Measurements from ENCODE around the gene SLC12A8. TPM values are rescaled to one million over a fixed set of nuclear protein-coding genes. Genes with fewer than 3 reads are reported as not detected.

The SLC12A8 gene
- total RNA-seq, 1 donor from 2014 or later, result 2.9 TPM

- TF ChIP-seq CTCF (conservative IDR thresholded peaks at IDR 0.05), result no peak
- peaks cover 4% of the 10 kb centered on the region for H3K27me3 Mint-ChIP-seq (ENCODE audit: low read depth)
- H3K4me3 Mint-ChIP-seq, result no peak overlapping the region
- H3K27ac Mint-ChIP-seq (ENCODE audit: unreplicated experiment), result no peak overlapping the region
- H3K9me3 Mint-ChIP-seq, result no peaks in the 10 kb centered on the region
- no peaks in the 10 kb centered on the region for H3K36me3 Mint-ChIP-seq (ENCODE audit: low read depth)
- peaks cover 26% of the 10 kb centered on the region for H3K4me1 Mint-ChIP-seq
- no peak for DNase-seq (ENCODE audit: low read depth, low spot score)
Observed at GRCh38 chr3:125115640-125116039, 96.9 kb downstream of the SLC12A8 start.

- Mint-ChIP-seq H3K4me1 (peaks cover 12% of the 10 kb centered on the region), H3K4me3 (no peak overlapping the region), H3K9me3 (no peaks in the 10 kb centered on the region), H3K27me3 (ENCODE audit: low read depth) (peaks cover 4% of the 10 kb centered on the region), H3K27ac (ENCODE audit: unreplicated experiment) (no peak overlapping the region), H3K36me3 (ENCODE audit: low read depth) (no peaks in the 10 kb centered on the region)
- no peak for DNase-seq (ENCODE audit: low read depth, low spot score)
- TF ChIP-seq CTCF (conservative IDR thresholded peaks at IDR 0.05), result no peak
Observed at GRCh38 chr3:125112981-125113380, 99.6 kb downstream of the SLC12A8 start.

GRCh38 chr3:125110876-125111480, 101.6 kb downstream of the SLC12A8 start:
- no peak for DNase-seq (ENCODE audit: low read depth, low spot score)
- H3K9me3 Mint-ChIP-seq, result no peaks in the 10 kb centered on the region
- H3K27ac Mint-ChIP-seq (ENCODE audit: unreplicated experiment), result no peak overlapping the region
- H3K4me3 Mint-ChIP-seq, result no peak overlapping the region
- TF ChIP-seq CTCF (conservative IDR thresholded peaks at IDR 0.05), result no peak
- no peaks in the 10 kb centered on the region for H3K36me3 Mint-ChIP-seq (ENCODE audit: low read depth)
- H3K27me3 Mint-ChIP-seq (ENCODE audit: low read depth), result no peaks in the 10 kb centered on the region
- H3K4me1 Mint-ChIP-seq, result peaks cover 5% of the 10 kb centered on the region

GRCh38 chr3:125110016-125110875, 102.3 kb downstream of the SLC12A8 start:
- Mint-ChIP-seq H3K27ac (ENCODE audit: unreplicated experiment) (no peak overlapping the region), H3K9me3 (peaks cover under 1% of the 10 kb centered on the region), H3K4me1 (no peaks in the 10 kb centered on the region), H3K4me3 (no peak overlapping the region), H3K27me3 (ENCODE audit: low read depth) (no peaks in the 10 kb centered on the region), H3K36me3 (ENCODE audit: low read depth) (no peaks in the 10 kb centered on the region)
- no peak for TF ChIP-seq CTCF (conservative IDR thresholded peaks at IDR 0.05)
- DNase-seq (ENCODE audit: low read depth, low spot score), result no peak

GRCh38 chr3:125109536-125109925, 103.0 kb downstream of the SLC12A8 start:
- no peaks in the 10 kb centered on the region for H3K27me3 Mint-ChIP-seq (ENCODE audit: low read depth)
- H3K4me3 Mint-ChIP-seq, result no peak overlapping the region
- no peak for TF ChIP-seq CTCF (conservative IDR thresholded peaks at IDR 0.05)
- peaks cover 3% of the 10 kb centered on the region for H3K9me3 Mint-ChIP-seq
- DNase-seq (ENCODE audit: low read depth, low spot score), result no peak
- H3K4me1 Mint-ChIP-seq, result peaks cover 4% of the 10 kb centered on the region
- H3K36me3 Mint-ChIP-seq (ENCODE audit: low read depth), result no peaks in the 10 kb centered on the region
- no peak overlapping the region for H3K27ac Mint-ChIP-seq (ENCODE audit: unreplicated experiment)
